NCI-H187 treated with DMSO at 0.1 percent for 48 hours (cell line): ENCODE results near the gene SKP1.

Experiments used
- DNase-seq: peaks from one replicate; lab custom pipeline; 2025; lab: John Stamatoyannopoulos, UW

Gene SKP1

GRCh38 chr5:134130239-134130945, 46.4 kb downstream of the SKP1 start:
- no peak for DNase-seq

- no peak for DNase-seq
Observed at GRCh38 chr5:134129411-134130238, 47.1 kb downstream of the SKP1 start.

GRCh38 chr5:134128648-134128995, 48.1 kb downstream of the SKP1 start:
- DNase-seq = no peak

GRCh38 chr5:134127988-134128647, 48.6 kb downstream of the SKP1 start:
- DNase-seq = no peak

GRCh38 chr5:134127376-134127861, 49.3 kb downstream of the SKP1 start:
- no peak for DNase-seq

- no peak for DNase-seq
Observed at GRCh38 chr5:134125039-134126015, 51.4 kb downstream of the SKP1 start.

GRCh38 chr5:134124289-134125038, 52.3 kb downstream of the SKP1 start:
- DNase-seq = no peak

DNA sequence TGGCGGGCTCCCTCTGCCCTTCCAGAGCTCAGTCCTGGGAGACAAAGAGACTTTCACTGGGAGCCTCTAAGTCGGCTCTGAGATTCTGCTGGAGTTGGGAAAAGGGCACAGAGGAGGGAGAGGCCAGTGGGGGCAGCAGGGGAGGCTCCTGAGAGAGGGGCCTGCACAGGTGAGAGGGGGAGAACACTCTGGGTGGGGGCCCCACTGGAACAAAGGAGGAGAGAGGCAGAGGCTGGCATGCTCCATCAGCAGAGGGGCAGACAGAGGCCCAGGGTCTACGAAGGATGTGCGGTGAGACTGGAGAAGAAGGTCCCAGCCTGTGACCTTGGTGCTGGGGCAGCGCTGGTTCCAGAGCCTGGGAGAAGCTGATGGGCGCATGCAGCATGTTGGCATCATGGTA, 53.4 kb downstream of the SKP1 start:
- no peak for DNase-seq

GRCh38 chr5:134122530-134122929, 54.2 kb downstream of the SKP1 start:
- DNase-seq = no peak

DNA sequence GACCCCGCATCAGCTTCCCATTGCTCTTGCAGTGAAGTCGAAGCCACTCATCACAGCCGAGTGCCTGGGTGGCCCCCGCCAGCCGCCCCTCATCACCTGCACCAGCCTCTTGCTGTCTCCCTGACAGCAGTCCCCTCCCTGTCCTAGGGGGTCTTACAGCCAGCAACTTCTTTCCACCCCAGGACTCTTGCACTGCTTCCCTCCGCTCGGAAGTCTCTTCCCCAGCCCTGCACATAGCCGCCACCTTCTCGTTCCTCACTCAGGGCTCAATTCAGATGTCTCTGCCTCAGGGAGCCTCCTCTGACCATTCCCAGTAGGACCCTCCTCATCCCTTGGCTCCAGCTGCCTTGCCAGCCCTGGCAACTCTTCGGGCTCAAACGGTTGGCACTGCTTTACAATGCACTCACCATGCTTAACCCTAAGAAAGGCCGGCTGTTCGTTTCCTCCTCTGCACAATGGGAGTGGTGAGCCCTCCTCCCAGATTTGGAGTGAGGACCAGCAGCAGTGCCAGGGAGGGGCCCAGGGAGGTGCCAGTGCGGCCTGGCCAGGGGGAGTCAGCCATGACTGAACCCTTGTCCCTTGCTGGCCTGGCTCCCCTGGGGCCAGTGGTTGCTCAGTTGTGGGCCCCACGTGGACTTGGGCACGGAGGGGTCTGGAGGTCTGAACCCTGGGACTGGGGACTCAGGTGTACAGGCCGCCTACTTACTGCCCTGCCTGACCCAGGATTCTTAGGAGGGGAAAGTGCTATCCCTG, 56.2 kb downstream of the SKP1 start:
- DNase-seq = no peak

DNA sequence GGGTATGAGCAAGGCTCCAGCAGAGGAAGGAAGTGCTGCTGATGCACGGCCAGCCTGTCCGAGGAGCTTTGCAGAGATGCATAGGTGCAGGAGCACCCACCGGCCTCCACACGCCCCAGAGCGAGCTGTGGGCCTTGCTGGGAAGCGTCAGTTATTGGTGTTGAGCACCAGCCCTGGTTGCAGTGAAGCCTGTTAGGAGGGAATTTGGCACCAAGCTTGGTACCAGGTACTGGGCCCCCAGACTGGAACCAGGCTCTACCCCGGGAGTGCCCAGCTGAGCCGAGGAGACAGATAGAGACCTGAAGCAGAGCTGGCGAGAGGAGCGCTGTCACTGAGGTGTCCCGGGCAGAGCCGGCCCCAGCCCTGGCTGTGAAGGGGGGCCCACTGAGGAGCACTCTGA, 57.0 kb downstream of the SKP1 start:
- DNase-seq = no peak

- no peak for DNase-seq
Observed at GRCh38 chr5:134118212-134118835, 58.4 kb downstream of the SKP1 start.

GRCh38 chr5:134116789-134117761, 59.7 kb downstream of the SKP1 start:
- no peak for DNase-seq

GRCh38 chr5:134116286-134116685, 60.5 kb downstream of the SKP1 start:
- no peak for DNase-seq

- DNase-seq = no peak
Observed at GRCh38 chr5:134115806-134116175, 61.0 kb downstream of the SKP1 start.

DNA sequence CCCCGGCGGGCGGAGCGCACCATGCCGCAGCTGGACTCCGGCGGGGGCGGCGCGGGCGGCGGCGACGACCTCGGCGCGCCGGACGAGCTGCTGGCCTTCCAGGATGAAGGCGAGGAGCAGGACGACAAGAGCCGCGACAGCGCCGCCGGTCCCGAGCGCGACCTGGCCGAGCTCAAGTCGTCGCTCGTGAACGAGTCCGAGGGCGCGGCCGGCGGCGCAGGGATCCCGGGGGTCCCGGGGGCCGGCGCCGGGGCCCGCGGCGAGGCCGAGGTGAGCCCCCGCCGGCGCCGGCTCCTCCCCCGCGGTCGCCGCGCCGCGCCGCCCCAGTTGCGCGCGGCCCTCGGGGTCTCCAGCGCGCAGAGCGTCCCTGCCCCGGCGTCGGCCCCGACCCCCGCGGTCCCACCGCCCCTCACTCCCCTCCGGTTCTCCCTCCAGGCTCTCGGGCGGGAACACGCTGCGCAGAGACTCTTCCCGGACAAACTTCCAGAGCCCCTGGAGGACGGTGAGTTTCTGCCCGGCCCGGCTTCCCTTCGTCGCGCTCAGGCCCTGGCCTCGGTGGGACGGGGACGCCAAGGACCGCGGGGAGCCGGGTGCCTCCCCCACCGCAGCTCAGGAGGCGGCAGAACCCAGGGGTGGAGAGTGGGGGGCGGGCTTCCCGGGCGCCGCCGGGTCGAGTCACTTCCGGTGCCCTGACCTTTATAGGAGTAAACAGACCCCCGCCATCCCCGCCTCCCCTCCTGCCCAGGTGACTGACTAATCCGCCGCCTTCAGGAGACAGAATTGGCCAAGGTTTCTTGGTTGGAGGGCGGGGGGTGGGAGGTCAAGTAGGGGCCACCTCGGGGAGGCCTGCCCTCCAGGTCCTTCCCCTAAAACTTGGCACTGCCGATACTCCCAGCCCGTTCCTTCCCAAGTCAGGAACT, 61.6 kb downstream of the SKP1 start:
- DNase-seq = no peak
